ENCODE data around the gene PCDH8.

GRCh38 chr13:52815330-52815729 is 33.1 kb downstream of the PCDH8 start:
- TF ChIP-seq CTCF (IDR thresholded peaks at IDR 0.05 in 2 of 3, conservative IDR thresholded peaks at IDR 0.05 in 1 of 3; ENCODE audit: borderline replicate concordance in 1 of 3, insufficient read depth in 1 of 3, low read depth in 2 of 3, low read length in 2 of 3) (no peak), EZH2 (IDR thresholded peaks at IDR 0.05) (no peak), FOSL1 (IDR thresholded peaks at IDR 0.05; ENCODE audit: low read depth) (no peak), RAD21 (IDR thresholded peaks at IDR 0.05; ENCODE audit: low read depth) (no peak), POLR2A (IDR thresholded peaks at IDR 0.05; ENCODE audit: borderline replicate concordance, extremely low read depth, insufficient read depth, insufficient read length) (no peak), ELF1 (IDR thresholded peaks at IDR 0.05; ENCODE audit: borderline replicate concordance, low read depth) (no peak), ZNF274 (IDR thresholded peaks at IDR 0.05; ENCODE audit: low read depth, low read length) (no peak), POLR2AphosphoS5 (IDR thresholded peaks at IDR 0.05; ENCODE audit: low read depth, low read length) (no peak), EZH2phosphoT487 (IDR thresholded peaks at IDR 0.05; ENCODE audit: borderline replicate concordance) (no peak), JUND (IDR thresholded peaks at IDR 0.05) (no peak), SIN3A (IDR thresholded peaks at IDR 0.05; ENCODE audit: low read depth) (no peak)
- TF ChIP-seq, protein P1, sequence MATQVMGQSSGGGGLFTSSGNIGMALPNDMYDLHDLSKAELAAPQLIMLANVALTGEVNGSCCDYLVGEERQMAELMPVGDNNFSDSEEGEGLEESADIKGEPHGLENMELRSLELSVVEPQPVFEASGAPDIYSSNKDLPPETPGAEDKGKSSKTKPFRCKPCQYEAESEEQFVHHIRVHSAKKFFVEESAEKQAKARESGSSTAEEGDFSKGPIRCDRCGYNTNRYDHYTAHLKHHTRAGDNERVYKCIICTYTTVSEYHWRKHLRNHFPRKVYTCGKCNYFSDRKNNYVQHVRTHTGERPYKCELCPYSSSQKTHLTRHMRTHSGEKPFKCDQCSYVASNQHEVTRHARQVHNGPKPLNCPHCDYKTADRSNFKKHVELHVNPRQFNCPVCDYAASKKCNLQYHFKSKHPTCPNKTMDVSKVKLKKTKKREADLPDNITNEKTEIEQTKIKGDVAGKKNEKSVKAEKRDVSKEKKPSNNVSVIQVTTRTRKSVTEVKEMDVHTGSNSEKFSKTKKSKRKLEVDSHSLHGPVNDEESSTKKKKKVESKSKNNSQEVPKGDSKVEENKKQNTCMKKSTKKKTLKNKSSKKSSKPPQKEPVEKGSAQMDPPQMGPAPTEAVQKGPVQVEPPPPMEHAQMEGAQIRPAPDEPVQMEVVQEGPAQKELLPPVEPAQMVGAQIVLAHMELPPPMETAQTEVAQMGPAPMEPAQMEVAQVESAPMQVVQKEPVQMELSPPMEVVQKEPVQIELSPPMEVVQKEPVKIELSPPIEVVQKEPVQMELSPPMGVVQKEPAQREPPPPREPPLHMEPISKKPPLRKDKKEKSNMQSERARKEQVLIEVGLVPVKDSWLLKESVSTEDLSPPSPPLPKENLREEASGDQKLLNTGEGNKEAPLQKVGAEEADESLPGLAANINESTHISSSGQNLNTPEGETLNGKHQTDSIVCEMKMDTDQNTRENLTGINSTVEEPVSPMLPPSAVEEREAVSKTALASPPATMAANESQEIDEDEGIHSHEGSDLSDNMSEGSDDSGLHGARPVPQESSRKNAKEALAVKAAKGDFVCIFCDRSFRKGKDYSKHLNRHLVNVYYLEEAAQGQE (IDR thresholded peaks at IDR 0.05; ENCODE audit: low read depth) = no peak
- TF ChIP-seq, protein P2, sequence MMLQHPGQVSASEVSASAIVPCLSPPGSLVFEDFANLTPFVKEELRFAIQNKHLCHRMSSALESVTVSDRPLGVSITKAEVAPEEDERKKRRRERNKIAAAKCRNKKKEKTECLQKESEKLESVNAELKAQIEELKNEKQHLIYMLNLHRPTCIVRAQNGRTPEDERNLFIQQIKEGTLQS (IDR thresholded peaks at IDR 0.05) = no peak
- TF ChIP-seq, protein P3, sequence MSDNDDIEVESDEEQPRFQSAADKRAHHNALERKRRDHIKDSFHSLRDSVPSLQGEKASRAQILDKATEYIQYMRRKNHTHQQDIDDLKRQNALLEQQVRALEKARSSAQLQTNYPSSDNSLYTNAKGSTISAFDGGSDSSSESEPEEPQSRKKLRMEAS (IDR thresholded peaks at IDR 0.05) = no peak

All from HCT116 (cell line).